Activated CD8-positive, alpha-beta memory T cell treated with anti-CD3 and anti-CD28 coated beads, Interleukin-2, amount 50 U/mL, for 48 hours (primary cell): ENCODE results near the gene SNAP29.
"Not testable (repeated sequence)": the region's sequence is repeated elsewhere in the genome, so short reads cannot be mapped to it uniquely, and the experiment has no call there.

Source experiments
- DNase-seq: peaks from one replicate; pipeline ENCODE4 v3.0.0-alpha.2; 2020

SNAP29 gene

GRCh38 chr22:20858615-20859416 lies at the start of gene SNAP29, which contains the start of gene PI4KA:
TSS of gene SNAP29 (plus strand) at chr22:20859007. CDS start at chr22:20859111, 104 bp downstream.
TSS of gene PI4KA (minus strand) at chr22:20858811. CDS start at chr22:20858725, 86 bp downstream.
- DNase-seq = peak; percentile 98

GRCh38 chr22:20809538-20810185 lies 49.1 kb upstream of the SNAP29 start:
- DNase-seq = no peak

- DNase-seq = peak; percentile 64
Measured at GRCh38 chr22:20810645-20811044, 48.2 kb upstream of the SNAP29 start.

GRCh38 chr22:20811171-20811570 lies 47.6 kb upstream of the SNAP29 start:
- DNase-seq = no peak

GRCh38 chr22:20811971-20812660 lies 46.7 kb upstream of the SNAP29 start:
- DNase-seq = no peak

- no peak for DNase-seq
Measured at GRCh38 chr22:20813056-20813455, 45.8 kb upstream of the SNAP29 start.

GRCh38 chr22:20814221-20814808 lies 44.5 kb upstream of the SNAP29 start:
- no peak for DNase-seq

- no peak for DNase-seq
Measured at GRCh38 chr22:20815477-20816050, 43.2 kb upstream of the SNAP29 start.

- DNase-seq = no peak
Measured at GRCh38 chr22:20816559-20816958, 42.2 kb upstream of the SNAP29 start.

GRCh38 chr22:20818471-20818870 lies 40.3 kb upstream of the SNAP29 start:
- DNase-seq = no peak

- DNase-seq = no peak
Measured at GRCh38 chr22:20819471-20819870, 39.3 kb upstream of the SNAP29 start.

GRCh38 chr22:20821717-20822239 lies 37.0 kb upstream of the SNAP29 start:
- not testable (repeated sequence) for DNase-seq

GRCh38 chr22:20822240-20822639 lies 36.6 kb upstream of the SNAP29 start:
- no peak for DNase-seq

GRCh38 chr22:20823264-20823663 lies 35.5 kb upstream of the SNAP29 start:
- DNase-seq = no peak

- not testable (repeated sequence) for DNase-seq
Measured at GRCh38 chr22:20825216-20825615, 33.6 kb upstream of the SNAP29 start.

GRCh38 chr22:20825624-20826023 lies 33.2 kb upstream of the SNAP29 start:
- DNase-seq = no peak

- DNase-seq = not testable (repeated sequence)
Measured at GRCh38 chr22:20826373-20827152, 32.2 kb upstream of the SNAP29 start.

GRCh38 chr22:20829491-20830134 lies 29.2 kb upstream of the SNAP29 start:
- no peak for DNase-seq

- DNase-seq = no peak
Measured at GRCh38 chr22:20833225-20833665, 25.6 kb upstream of the SNAP29 start.

GRCh38 chr22:20834206-20834605 lies 24.6 kb upstream of the SNAP29 start:
- DNase-seq = no peak

GRCh38 chr22:20834725-20835124 lies 24.1 kb upstream of the SNAP29 start:
- DNase-seq = no peak
